Urinary bladder (tissue), 4 donors: ENCODE measurements around the gene DNAH11. TPM values are rescaled to one million over a fixed set of nuclear protein-coding genes. Genes with fewer than 3 reads are reported as not detected.
"Not testable (repeated sequence)": the region's sequence is repeated elsewhere in the genome, so short reads cannot be mapped to it uniquely, and the experiment has no call there.

Source experiments
- DNase-seq: peaks from one replicate; pipeline ENCODE4 v3.0.0-alpha.2; 2015; ENCODE audit errors: extremely low spot score
- H3K27ac ChIP-seq: one replicate; pipeline ENCODE4 v1.5.1; 2013; ENCODE audit warnings: low read depth, mild to moderate bottlenecking, moderate library complexity
- H3K36me3 ChIP-seq: one replicate; pipeline ENCODE4 v1.6.1; 2013; ENCODE audit warnings: mild to moderate bottlenecking, moderate library complexity; ENCODE audit not compliant: insufficient read depth
- H3K4me1 ChIP-seq: one replicate; pipeline ENCODE4 v1.6.1; 2013; ENCODE audit warnings: mild to moderate bottlenecking, moderate library complexity; ENCODE audit not compliant: insufficient read depth
- H3K4me3 ChIP-seq: one replicate; pipeline ENCODE4 v1.5.1; 2013; ENCODE audit warnings: low read depth, low read length
- WGBS: extraction: QIAGEN DNeasy Blood & Tissue Kit; methylation state at CpG from one replicate; pipeline ENCODE4 v1.1.7; 2013; 5-methylcytosine and 5-hydroxymethylcytosine counted together
- polyA plus RNA-seq: library from polyadenylated mRNA; stranded (reverse); fragments of 200-250 nt; gene quantifications from one replicate; pipeline ENCODE4 v1.2.3, GENCODE V29; 2013
- total RNA-seq: library from RNA; depleted of rRNA; stranded (reverse); fragments of >200 nt; gene quantifications from one replicate; pipeline ENCODE4 v1.2.3, GENCODE V29; 2014
- donor health status: healthy with polysubstance abuse.
- donor health status: healthy.

Gene DNAH11, protein sequence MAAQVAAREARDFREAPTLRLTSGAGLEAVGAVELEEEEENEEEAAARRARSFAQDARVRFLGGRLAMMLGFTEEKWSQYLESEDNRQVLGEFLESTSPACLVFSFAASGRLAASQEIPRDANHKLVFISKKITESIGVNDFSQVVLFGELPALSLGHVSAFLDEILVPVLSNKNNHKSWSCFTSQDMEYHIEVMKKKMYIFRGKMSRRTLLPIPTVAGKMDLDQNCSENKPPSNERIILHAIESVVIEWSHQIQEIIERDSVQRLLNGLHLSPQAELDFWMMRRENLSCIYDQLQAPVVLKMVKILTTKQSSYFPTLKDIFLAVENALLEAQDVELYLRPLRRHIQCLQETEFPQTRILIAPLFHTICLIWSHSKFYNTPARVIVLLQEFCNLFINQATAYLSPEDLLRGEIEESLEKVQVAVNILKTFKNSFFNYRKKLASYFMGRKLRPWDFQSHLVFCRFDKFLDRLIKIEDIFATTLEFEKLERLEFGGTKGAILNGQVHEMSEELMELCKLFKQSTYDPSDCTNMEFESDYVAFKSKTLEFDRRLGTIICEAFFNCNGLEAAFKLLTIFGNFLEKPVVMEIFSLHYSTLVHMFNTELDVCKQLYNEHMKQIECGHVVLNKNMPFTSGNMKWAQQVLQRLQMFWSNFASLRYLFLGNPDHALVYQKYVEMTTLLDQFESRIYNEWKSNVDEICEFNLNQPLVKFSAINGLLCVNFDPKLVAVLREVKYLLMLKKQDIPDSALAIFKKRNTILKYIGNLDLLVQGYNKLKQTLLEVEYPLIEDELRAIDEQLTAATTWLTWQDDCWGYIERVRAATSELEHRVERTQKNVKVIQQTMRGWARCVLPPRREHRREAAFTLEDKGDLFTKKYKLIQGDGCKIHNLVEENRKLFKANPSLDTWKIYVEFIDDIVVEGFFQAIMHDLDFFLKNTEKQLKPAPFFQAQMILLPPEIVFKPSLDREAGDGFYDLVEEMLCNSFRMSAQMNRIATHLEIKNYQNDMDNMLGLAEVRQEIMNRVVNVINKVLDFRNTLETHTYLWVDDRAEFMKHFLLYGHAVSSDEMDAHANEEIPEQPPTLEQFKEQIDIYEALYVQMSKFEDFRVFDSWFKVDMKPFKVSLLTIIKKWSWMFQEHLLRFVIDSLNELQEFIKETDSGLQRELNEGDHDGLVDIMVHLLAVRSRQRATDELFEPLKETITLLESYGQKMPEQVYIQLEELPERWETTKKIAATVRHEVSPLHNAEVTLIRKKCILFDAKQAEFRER (N-terminal part only)
- total RNA-seq, result 0.32 TPM
- polyA plus RNA-seq, result 0.14 TPM

DNA sequence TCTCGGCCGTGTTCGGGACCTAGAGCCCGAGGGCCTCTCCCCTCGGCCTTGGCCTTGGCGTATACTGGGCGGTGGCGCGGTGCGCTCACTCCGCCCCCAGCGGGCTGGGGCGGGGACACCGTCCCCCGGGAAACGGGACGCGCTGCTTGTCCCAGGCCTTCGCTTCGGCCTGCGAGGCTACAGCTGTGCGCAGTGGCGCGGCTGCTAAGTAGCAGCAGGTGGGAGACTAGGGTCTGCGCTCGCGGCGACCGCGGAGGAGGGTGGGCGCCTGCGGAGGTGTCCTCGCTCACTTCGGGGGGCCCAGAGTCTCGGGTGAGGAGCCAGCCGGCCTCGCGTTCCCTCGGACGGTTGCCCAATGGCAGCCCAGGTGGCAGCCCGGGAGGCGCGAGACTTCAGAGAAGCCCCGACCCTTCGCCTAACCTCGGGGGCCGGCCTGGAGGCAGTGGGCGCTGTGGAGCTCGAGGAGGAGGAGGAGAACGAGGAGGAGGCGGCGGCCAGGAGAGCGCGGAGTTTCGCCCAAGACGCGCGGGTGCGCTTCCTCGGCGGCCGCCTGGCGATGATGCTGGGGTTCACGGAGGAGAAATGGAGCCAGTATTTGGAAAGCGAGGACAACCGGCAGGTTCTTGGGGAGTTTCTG lies at the start of gene DNAH11:
Gene DNAH11 (plus strand): TSS at position 149 of the 637 bp plus-strand sequence. CDS start 207 bp downstream, at position 356.
- Histone ChIP-seq H3K27ac (no peak within 1 kb of the TSS), H3K4me1 (no peaks in the 10 kb centered on the region), H3K4me3 (peak within 1 kb of the TSS; percentile 16), H3K36me3 (no peaks in the 10 kb centered on the region)
- no peak for DNase-seq
- WGBS, result under 1% methylated on average over 66 of the region's 66 CpGs

DNA sequence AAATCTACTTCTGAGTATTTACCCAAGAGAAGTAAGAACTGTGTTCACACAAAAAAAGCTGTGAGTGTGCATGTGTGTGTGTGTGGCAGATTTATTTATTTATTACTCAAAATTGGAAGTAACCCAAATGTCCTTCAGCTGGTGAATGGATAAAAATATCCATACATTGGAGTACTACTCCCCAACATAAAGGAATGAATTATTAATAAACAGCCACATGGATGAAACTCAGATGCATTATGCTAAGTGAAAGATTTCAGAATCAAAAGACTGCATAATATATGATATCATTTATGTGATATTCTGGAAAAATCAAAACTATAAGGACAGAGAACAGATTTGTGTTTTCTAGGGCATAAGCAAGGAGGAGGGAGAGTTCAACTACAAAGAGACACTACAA lies 47.1 kb upstream of the DNAH11 start:
- no peak for DNase-seq
- Histone ChIP-seq H3K27ac (no peak overlapping the region), H3K4me1 (no peaks in the 10 kb centered on the region), H3K36me3 (no peaks in the 10 kb centered on the region), H3K4me3 (no peak overlapping the region)

DNA sequence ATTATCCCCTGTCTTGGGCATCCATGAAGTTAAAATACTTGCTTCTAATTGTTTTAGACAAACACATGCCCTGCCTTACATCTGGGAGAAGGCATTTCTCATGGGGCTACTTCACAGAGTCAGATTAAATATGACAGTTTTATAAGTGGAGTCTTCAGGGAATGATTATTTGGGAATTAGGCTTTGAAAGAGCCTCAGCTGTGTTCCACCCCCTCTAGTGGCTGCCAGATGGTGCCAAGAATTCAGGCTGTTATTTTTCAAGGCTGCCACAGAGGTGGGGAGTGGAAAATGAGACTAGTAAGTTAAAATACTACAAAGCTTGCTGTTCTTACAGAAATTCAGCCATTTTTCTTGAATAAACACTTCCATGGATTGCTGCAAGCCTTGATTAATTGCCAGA lies 45.8 kb upstream of the DNAH11 start:
- Histone ChIP-seq H3K27ac (no peak overlapping the region), H3K4me3 (no peak overlapping the region), H3K36me3 (no peaks in the 10 kb centered on the region), H3K4me1 (no peaks in the 10 kb centered on the region)
- no peak for DNase-seq

DNA sequence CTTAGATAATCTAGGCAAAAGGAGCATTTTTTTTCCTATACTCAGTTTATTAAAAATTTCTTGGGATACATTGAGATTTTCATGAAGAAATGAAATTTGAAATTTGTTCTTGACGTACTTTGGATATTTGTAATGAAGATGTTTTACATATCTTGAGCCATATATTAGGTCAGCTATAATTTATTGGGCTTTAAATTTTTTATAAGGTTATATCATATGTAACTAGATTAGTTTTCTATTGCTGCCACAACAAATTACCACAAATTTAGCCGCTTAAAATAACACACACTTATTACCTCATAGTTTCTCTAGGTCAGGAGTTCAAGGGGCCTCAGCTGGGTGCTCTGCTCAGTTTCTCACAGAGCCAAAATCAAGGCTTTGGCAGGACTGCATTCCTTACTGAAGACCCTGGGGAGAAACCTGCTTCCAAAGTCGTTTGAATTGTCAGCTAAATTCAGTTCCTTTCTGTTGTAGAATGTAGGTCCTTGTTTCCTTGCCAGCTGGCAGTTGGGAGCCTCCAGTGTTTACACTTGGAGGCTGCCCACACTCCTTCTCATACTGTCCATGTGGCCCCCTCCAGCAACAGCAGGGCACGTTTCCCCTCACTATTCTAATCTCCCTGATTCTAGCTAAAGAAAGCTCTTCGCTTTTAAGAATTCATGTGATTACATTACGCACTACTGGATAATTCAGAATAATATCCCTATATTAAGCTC lies 42.6 kb upstream of the DNAH11 start:
- WGBS, result 83% methylated on average over 6 of the region's 6 CpGs
- DNase-seq, result no peak
- no peaks in the 10 kb centered on the region for H3K36me3 ChIP-seq
- no peak overlapping the region for H3K4me3 ChIP-seq
- H3K4me1 ChIP-seq, result no peaks in the 10 kb centered on the region
- H3K27ac ChIP-seq, result no peak overlapping the region

DNA sequence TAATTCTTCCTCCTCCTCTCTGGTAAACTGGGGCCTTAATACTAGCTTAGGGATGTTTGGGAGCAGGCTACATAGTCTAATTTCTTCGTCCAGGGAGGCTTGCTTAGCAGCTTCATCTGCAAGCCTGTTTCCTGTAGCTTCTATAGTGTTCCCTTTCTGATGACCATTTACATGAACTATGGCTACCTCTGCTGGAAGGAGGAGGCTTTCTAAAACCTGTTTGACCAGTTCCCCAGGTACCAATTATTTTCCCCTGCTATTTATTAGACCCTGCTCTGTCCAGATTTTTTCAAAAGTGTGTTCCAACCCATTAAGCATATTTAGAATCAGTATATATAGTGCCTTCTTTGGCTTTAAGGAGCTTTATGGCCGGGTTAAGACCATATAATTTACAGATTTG lies 38.8 kb upstream of the DNAH11 start:
- Histone ChIP-seq H3K4me1 (no peaks in the 10 kb centered on the region), H3K4me3 (no peak overlapping the region), H3K36me3 (no peaks in the 10 kb centered on the region), H3K27ac (no peak overlapping the region)
- WGBS, result 86% methylated on average over 2 of the region's 2 CpGs
- DNase-seq, result no peak

DNA sequence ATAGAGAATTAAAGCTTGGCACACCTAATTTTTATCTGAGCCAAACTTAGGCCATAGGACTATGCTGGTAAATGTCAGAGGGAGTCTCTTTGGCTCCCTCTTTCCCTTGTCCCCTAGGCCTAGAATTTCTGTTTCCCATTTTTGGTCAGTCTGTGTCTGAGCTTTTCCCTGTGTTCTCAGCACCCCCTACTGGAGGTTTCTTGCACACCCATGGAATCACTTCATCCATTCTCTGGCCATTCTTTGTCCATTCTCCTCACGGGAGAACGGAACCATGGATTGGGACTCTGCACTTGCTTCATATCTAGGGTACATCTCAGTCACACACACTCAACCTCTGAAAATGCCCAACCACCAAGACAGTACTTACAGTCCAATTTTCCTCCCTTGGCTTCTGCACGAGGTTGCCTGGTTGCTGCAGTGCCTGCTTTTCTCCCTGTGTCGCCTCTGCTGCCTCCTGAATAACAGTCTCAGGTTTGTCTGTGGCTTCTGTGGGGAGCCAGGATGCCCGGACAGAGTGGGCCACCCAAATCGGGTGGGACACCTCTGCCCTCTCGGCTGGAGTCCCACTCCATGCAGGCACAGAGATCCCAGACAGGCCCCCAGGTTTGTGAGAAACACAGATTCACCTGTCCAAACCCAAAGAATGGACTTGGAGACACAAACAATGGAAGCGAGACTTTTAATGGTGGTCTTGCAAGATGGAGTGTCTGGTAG lies 35.1 kb upstream of the DNAH11 start:
- WGBS, result 92% methylated on average over 8 of the region's 8 CpGs
- H3K36me3 ChIP-seq, result no peaks in the 10 kb centered on the region
- DNase-seq, result no peak
- H3K4me3 ChIP-seq, result no peak overlapping the region
- H3K4me1 ChIP-seq, result no peaks in the 10 kb centered on the region
- H3K27ac ChIP-seq, result no peak overlapping the region

DNA sequence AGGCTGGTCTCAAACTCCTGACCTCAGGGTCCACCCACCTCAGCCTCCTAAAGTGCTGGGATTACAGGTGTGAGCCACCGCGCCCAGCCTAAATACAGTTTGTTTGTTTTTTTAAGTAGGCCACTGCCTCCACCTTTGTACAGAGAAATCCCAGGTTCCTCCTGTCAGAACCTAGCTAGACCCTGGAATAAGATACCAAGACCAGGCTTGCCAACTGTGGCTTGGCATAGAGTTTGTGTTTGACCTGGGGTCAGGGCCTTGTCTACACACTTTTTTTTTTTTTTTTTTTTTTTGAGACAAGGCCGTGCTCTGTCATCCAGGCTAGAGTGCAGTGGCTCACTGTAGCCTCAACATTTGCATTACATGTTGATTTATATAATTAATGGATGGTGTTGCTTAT lies 34.3 kb upstream of the DNAH11 start:
- no peak for DNase-seq
- no peaks in the 10 kb centered on the region for H3K36me3 ChIP-seq
- H3K27ac ChIP-seq, result no peak overlapping the region
- H3K4me3 ChIP-seq, result no peak overlapping the region
- WGBS, result 98% methylated on average over 3 of the region's 3 CpGs
- no peaks in the 10 kb centered on the region for H3K4me1 ChIP-seq

DNA sequence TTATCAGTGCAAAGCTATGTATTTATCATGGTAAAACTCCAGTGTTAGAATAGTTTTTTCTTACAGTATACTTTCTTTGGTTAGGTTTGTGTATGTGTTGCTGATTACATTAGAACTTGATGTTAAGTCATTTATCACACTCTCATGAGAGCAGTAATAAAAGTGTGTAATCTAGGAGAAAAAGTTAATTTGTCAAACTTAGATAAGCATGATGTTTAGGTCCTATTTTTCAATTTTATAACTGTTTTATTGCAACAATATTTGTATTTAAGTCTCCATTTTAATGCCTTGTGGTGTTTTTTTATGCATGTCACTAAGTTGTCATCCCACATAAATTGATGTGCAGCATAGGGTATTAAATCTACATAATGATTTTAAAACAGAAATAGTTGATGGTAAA lies 28.8 kb upstream of the DNAH11 start:
- Histone ChIP-seq H3K36me3 (no peaks in the 10 kb centered on the region), H3K27ac (no peak overlapping the region), H3K4me1 (no peaks in the 10 kb centered on the region), H3K4me3 (no peak overlapping the region)
- no peak for DNase-seq

DNA sequence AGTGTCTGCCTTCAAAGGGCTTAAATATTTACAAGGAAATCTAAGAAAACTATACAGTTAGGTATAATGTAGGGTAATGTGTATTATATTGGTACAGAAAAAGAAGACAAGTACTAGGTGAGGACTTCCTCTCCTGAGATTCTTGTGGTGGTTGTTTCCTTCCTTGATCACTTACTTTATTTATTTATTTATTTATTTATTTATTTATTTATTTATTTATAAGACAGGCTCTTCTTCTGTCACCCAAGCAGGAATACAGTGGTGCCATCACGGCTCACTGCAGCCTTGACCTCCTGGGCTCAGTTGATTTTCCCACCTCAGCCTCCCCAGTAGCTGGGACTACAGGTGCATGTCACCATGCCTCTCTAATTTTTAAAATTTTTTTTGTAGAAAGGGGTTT lies 18.2 kb upstream of the DNAH11 start:
- WGBS, result 98% methylated on average over 1 of the region's 1 CpG
- Histone ChIP-seq H3K27ac (no peak overlapping the region), H3K4me3 (no peak overlapping the region), H3K4me1 (no peaks in the 10 kb centered on the region), H3K36me3 (no peaks in the 10 kb centered on the region)
- no peak for DNase-seq

DNA sequence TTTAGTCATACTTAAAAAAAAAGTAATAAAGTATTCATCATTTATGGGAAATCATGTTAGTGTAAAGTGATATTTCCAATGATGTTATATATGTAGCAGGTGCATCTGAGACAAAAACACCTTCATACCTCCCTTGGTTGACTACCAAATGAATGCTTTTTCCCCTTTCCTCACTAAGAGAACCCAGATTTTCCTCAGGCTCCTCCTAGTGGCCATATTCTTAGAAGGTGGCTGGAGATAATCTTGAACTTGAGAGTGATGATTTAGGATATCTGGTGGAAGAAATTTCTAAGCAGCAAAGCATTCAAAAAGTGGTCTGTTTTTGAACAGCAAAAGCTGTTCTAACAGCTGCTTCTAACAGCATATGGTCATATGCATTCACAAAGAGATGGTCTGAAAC lies 16.8 kb upstream of the DNAH11 start:
- H3K4me3 ChIP-seq, result no peak overlapping the region
- no peaks in the 10 kb centered on the region for H3K36me3 ChIP-seq
- DNase-seq, result no peak
- no peak overlapping the region for H3K27ac ChIP-seq
- no peaks in the 10 kb centered on the region for H3K4me1 ChIP-seq

DNA sequence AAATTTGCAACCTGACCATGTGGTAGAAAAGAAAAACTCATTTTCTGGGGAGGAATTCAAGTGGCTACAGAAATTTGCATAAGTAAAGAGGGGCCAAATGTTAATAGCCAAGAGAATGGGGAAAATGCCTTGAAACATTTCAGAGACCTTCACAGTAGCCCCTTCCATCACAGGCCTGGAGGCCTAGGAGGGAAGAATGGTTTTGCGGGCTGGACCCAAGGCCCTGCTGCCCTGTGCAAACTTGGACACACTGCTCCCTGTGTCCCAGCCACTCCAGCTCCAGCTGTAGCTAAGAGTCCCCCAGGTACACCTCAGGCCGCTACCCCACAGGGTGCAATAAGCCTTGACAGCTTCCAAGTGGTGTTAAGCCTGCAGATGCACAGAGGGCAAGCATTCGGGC lies 16.4 kb upstream of the DNAH11 start:
- H3K4me3 ChIP-seq, result no peak overlapping the region
- WGBS, result 91% methylated on average over 3 of the region's 3 CpGs
- H3K4me1 ChIP-seq, result no peaks in the 10 kb centered on the region
- DNase-seq, result no peak
- H3K27ac ChIP-seq, result no peak overlapping the region
- H3K36me3 ChIP-seq, result no peaks in the 10 kb centered on the region

DNA sequence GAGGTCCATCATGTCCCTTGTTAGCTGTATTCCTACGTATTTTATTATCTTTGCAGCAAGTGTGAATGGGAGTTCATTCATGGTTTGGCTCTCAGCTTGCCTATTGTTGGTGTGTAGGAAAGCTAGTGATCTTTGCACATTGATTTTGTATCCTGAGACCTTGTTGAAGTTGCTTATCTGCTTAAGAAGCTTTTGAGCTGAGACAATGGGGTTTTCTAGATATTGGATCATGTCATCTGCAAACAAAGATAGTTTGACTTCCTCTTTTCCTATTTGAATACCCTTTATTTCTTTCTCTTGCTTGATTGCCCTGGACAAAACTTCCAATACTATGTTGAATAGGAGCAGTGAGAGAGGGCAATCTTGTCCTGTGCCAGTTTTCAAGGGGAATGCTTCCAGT lies 10.4 kb upstream of the DNAH11 start:
- 59% methylated on average over 1 of the region's 1 CpG for WGBS
- DNase-seq, result not testable (repeated sequence)

More for the DNA sequence above, 10.4 kb upstream of the DNAH11 start:
- H3K4me1 ChIP-seq, H3K4me3 ChIP-seq, H3K36me3 ChIP-seq, H3K27ac ChIP-seq: not testable (repeated sequence)
